RWPE1 (cell line): ENCODE measurements around the gene MED10.

ENCODE experiments used
- CTCF ChIA-PET: fragments of 350-600 bp; sonication (Branson Sonifier 250); formaldehyde crosslinking; extraction: SDS; loops from one replicate; lab custom pipeline; 2021; lab: Yijun Ruan, JAX
- POLR2A ChIA-PET: fragments of 400-600 bp; formaldehyde crosslinking; extraction: SDS; loops from one replicate; lab custom pipeline; 2020; ENCODE audit warnings: antibody characterized with exemption; ENCODE audit not compliant: low non-redundant PET; lab: Yijun Ruan, JAX
- DNase-seq: peaks from one replicate; pipeline ENCODE4 v3.0.0; 2012; ENCODE audit warnings: low spot score
- H3K27ac ChIP-seq: fragments of 450-650 bp; 2 replicates; pipeline ENCODE4 v1.5.1; 2017
- TF ChIP-seq, protein P1 (sequence below): fragments of 450-650 bp; conservative IDR thresholded peaks from 2 replicates; pipeline ENCODE4 v1.5.1; 2017; ENCODE audit warnings: low read depth, mild to moderate bottlenecking

Gene MED10

DNA sequence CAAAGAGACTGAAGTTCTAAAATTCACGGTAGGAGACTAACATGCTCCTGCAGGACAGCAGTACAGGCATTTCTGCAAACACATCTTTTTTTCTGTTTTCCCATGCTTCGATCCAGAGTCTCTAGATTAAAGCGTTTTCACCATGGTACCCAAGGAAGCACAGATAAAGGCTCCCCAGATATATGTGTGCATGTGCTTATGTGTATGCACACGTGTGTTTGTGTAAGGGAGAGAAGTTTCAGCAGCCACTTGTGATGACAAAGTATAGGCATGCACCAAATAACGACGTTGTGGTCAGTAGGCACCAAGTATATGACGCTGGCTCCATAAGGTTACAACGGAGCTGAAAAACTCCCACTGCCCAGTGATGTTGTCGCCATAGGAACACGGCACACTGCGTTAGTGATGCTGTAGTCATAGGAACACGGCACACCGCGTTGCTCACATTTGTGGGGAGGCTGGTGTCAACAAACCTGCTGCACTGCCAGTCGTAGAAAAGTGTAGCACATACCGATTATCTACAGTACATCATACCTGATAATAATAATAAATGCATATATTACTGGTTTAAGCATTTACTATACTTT, 21.7 kb downstream of the MED10 start:
- DNase-seq: no peak
- no peak overlapping the region for H3K27ac ChIP-seq
- ChIA-PET POLR2A (no interaction called here), CTCF (interaction anchor here (0.6 kb wide), 1 partner anchor 10 kb away, joined by 3 read pairs; no protein-coding TSS in a partner anchor)
- TF ChIP-seq, protein P1, sequence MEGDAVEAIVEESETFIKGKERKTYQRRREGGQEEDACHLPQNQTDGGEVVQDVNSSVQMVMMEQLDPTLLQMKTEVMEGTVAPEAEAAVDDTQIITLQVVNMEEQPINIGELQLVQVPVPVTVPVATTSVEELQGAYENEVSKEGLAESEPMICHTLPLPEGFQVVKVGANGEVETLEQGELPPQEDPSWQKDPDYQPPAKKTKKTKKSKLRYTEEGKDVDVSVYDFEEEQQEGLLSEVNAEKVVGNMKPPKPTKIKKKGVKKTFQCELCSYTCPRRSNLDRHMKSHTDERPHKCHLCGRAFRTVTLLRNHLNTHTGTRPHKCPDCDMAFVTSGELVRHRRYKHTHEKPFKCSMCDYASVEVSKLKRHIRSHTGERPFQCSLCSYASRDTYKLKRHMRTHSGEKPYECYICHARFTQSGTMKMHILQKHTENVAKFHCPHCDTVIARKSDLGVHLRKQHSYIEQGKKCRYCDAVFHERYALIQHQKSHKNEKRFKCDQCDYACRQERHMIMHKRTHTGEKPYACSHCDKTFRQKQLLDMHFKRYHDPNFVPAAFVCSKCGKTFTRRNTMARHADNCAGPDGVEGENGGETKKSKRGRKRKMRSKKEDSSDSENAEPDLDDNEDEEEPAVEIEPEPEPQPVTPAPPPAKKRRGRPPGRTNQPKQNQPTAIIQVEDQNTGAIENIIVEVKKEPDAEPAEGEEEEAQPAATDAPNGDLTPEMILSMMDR: no peak

DNA sequence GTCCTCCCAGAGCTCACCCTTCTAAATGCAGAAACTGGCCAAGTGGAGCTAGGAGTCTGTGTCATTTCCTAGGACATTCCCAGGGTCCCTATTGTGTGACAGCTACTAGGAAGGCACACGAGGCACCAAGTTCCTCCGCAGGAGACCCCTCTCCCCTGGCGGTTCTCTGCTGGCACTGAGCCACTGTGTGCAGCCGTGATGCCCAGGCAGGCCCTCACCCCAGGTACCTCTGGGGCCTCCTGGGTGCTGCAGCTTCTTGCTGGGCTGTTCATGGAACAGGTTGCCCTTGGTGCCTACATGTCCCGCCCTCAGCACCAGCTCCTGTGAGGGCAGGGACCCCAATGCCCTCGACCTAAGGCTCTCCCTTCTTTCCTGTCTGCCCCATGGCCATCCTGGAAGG, 23.1 kb downstream of the MED10 start:
- no peak overlapping the region for H3K27ac ChIP-seq
- POLR2A ChIA-PET: no interaction called here
- TF ChIP-seq, protein P1: no peak
- DNase-seq: no peak
- CTCF ChIA-PET: no interaction called here

- ChIA-PET POLR2A (no interaction called here), CTCF (no interaction called here)
- TF ChIP-seq, protein P1: no peak
- no peak overlapping the region for H3K27ac ChIP-seq
- DNase-seq: no peak
Measured at GRCh38 chr5:6354848-6355247, 23.5 kb downstream of the MED10 start.

DNA sequence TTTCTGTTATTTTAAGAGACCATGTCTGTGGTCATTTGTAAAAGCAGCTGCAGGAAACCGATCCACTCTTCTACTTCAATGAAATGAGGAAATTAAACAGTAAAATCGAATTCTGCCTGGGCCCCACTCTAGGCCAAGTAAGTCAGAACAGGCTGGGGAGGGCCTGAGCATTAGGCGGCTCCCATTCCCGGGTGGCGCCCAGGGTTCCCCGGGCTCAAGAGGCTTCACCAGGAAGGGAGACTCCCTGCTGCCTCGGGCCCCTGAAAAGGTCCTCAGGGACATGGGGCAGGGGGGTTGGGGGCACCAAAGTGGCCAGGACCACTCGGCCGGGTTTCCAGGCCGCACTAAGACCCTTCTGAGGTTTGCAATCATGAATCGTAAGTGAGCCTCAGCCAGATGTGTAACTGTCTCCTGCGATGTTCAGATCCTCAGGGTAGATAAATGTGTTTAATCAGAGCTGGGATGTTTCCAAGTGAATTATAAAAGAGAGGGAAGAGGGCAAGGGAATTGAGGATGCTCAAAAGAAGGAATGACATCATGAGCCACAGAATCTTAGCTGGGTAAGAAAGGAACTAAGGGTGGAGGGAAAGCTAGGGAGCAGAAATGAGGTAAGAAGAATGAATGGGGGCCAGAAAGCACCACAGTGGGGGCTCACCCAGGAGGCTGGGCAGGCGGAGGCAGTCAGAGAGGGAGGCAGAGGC, 24.6 kb downstream of the MED10 start:
- no peak overlapping the region for H3K27ac ChIP-seq
- TF ChIP-seq, protein P1: no peak
- ChIA-PET POLR2A (no interaction called here), CTCF (no interaction called here)
- DNase-seq: no peak

DNA sequence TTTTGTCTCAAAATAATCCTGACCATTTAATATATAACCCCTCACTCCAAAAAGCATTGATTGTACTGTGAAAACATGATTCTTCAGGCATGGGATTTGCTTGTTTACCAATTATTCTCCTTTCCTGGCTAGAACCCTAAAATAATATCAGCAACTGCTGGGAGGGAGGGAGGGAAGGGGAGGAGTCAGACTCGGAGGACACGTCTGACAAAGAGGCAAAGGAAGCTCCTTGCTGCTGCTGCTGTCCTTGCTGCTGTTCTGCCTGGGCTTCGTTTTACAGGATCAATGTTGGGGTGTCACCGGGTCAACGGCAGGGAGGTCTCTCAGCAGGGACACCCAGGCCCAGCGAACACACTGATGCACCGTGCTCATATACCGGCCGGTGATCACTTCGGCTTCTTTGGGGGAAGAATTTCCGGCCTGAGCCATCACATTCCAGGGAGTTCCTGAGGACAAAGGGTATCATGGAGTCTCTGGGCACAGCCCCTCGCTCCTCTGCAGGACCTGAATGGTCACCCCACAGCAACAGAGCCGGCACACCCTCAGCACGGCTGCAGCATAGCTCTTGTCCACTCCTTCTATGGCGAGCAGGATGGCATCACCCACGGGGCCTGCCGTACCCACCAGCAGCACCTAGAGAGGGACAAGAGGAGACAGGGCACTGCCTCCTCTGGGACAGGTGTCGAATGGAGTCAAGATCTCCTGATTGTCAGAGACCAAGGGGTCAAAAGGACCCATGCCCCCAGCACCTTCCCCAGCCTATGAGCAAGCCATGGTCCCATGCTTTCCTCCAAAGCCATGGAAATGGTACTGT, 27.9 kb downstream of the MED10 start:
- H3K27ac ChIP-seq: no peak overlapping the region
- ChIA-PET CTCF (interaction anchor here (0.5 kb wide), 1 partner anchor 51 kb away, joined by 3 read pairs; no protein-coding TSS in a partner anchor), POLR2A (no interaction called here)
- DNase-seq: no peak
- TF ChIP-seq, protein P1: no peak

- ChIA-PET POLR2A (no interaction called here), CTCF (no interaction called here)
- TF ChIP-seq, protein P1: no peak
- no peak for DNase-seq
- H3K27ac ChIP-seq: no peak overlapping the region
Measured at GRCh38 chr5:6349387-6349786, 29.0 kb downstream of the MED10 start.
